IMR-90 (cell line): ENCODE results near the gene DAAM2. TPM values are rescaled to one million over a fixed set of nuclear protein-coding genes. Genes with fewer than 3 reads are reported as not detected.

Source experiments
- ATAC-seq: fragments of 200-7000 bp; cut with Tn5 transposase; 2 replicates; pipeline ENCODE4 v1.9.1; 2020; ENCODE audit warnings: low read depth, mild to moderate bottlenecking, moderate library complexity
- BruUV-seq: library from RNA; stranded (reverse); fragments of 400-500 nt; replicated peaks from 2 replicates; lab custom pipeline; 2021; lab: Mats Ljungman, UMichigan
- CTCF ChIA-PET: fragments of 300-600 bp; formaldehyde crosslinking; extraction: SDS; loops from one replicate; lab custom pipeline; 2021; ENCODE audit warnings: antibody characterized with exemption; lab: Yijun Ruan, JAX
- POLR2A ChIA-PET: fragments of 300-600 bp; sonication (Branson Sonifier 250); formaldehyde crosslinking; loops from one replicate; lab custom pipeline; 2022; ENCODE audit warnings: antibody characterized with exemption; ENCODE audit not compliant: unreplicated experiment; lab: Charles Lee
- DNase-seq: peaks from one replicate; pipeline ENCODE4 v3.0.0; 2013
- H2AFZ ChIP-seq: replicated peaks from 2 replicates; pipeline ENCODE3; 2013; ENCODE audit warnings: low read length, mild to moderate bottlenecking; ENCODE audit not compliant: poor library complexity
- H2AK5ac ChIP-seq: 2 replicates; pipeline ENCODE4 v1.6.1; 2013; ENCODE audit warnings: low read depth, low read length, inconsistent platforms
- H2AK9ac ChIP-seq: replicated peaks from 2 replicates; pipeline ENCODE3; 2013; ENCODE audit warnings: mild to moderate bottlenecking, low read depth, low read length, moderate library complexity; ENCODE audit not compliant: poor library complexity
- H2BK120ac ChIP-seq: 2 replicates; pipeline ENCODE4 v1.6.1; 2013; ENCODE audit warnings: low read depth, low read length, inconsistent platforms
- H2BK15ac ChIP-seq: 3 replicates; pipeline ENCODE4 v1.6.1; 2013; ENCODE audit warnings: low read depth, low read length, inconsistent platforms
- H2BK20ac ChIP-seq: 2 replicates; pipeline ENCODE4 v1.6.1; 2013; ENCODE audit warnings: low read depth, mild to moderate bottlenecking, inconsistent platforms, low read length, moderate library complexity
- H2BK5ac ChIP-seq: 2 replicates; pipeline ENCODE4 v1.6.1; 2013; ENCODE audit warnings: mild to moderate bottlenecking, low read depth, low read length, inconsistent platforms; ENCODE audit not compliant: poor library complexity, severe bottlenecking
- H3K14ac ChIP-seq: replicated peaks from 2 replicates; pipeline ENCODE4 v1.6.1; 2013; ENCODE audit warnings: low read depth, low read length, inconsistent platforms
- H3K18ac ChIP-seq: 2 replicates; pipeline ENCODE4 v1.6.1; 2013; ENCODE audit warnings: low read depth, low read length, control low read depth
- H3K23ac ChIP-seq: 2 replicates; pipeline ENCODE4 v1.6.1; 2013; ENCODE audit warnings: low read depth, low read length, inconsistent platforms
- H3K27ac ChIP-seq: 2 replicates; pipeline ENCODE4 v1.5.1; 2013; ENCODE audit warnings: mild to moderate bottlenecking, control low read depth, low read length; ENCODE audit not compliant: insufficient read depth
- H3K27me3 ChIP-seq: 2 replicates; pipeline ENCODE4 v1.6.1; 2013; ENCODE audit warnings: low read length; ENCODE audit not compliant: control insufficient read depth, insufficient read depth
- H3K36me3 ChIP-seq: 2 replicates; pipeline ENCODE4 v1.6.1; 2013; ENCODE audit warnings: low read length, mixed read lengths; ENCODE audit not compliant: control insufficient read depth, insufficient read depth
- H3K4ac ChIP-seq: 2 replicates; pipeline ENCODE4 v1.6.1; 2013; ENCODE audit warnings: low read depth, low read length, inconsistent platforms
- H3K4me1 ChIP-seq: 2 replicates; pipeline ENCODE4 v1.6.1; 2013; ENCODE audit warnings: low read length, mixed read lengths; ENCODE audit not compliant: control insufficient read depth, insufficient read depth
- H3K4me2 ChIP-seq: 2 replicates; pipeline ENCODE4 v1.6.1; 2013; ENCODE audit warnings: low read depth, mild to moderate bottlenecking, control low read depth, low read length, moderate library complexity
- H3K4me3 ChIP-seq: 2 replicates; pipeline ENCODE4 v1.5.1; 2013; ENCODE audit warnings: low read depth, mild to moderate bottlenecking, control low read depth, low read length, moderate library complexity; ENCODE audit not compliant: insufficient read depth
- H3K56ac ChIP-seq: 2 replicates; pipeline ENCODE4 v1.6.1; 2013; ENCODE audit warnings: low read length, inconsistent platforms; ENCODE audit not compliant: insufficient read depth; ENCODE audit errors: extremely low read depth
- H3K79me1 ChIP-seq, 2 experiments: 2 replicates each; pipeline ENCODE4 v1.6.1; 2013; ENCODE audit warnings: low read length in 2 of 2, inconsistent platforms in 1 of 2, low read depth in 1 of 2
- H3K9ac ChIP-seq: 2 replicates; pipeline ENCODE4 v1.6.1; 2013; ENCODE audit warnings: low read depth, low read length, control low read depth
- H3K9me1 ChIP-seq: 2 replicates; pipeline ENCODE4 v1.6.1; 2013; ENCODE audit warnings: low read length, inconsistent platforms; ENCODE audit not compliant: insufficient read depth
- H3K9me3 ChIP-seq: 2 replicates; pipeline ENCODE4 v1.6.1; 2013; ENCODE audit warnings: low read length; ENCODE audit not compliant: control insufficient read depth, insufficient read depth
- H4K20me1 ChIP-seq: 2 replicates; pipeline ENCODE4 v1.6.1; 2013; ENCODE audit warnings: low read length, inconsistent platforms; ENCODE audit not compliant: insufficient read depth
- H4K5ac ChIP-seq: 2 replicates; pipeline ENCODE4 v1.6.1; 2013; ENCODE audit warnings: mild to moderate bottlenecking, low read depth, low read length, control low read depth
- H4K8ac ChIP-seq, 2 experiments: 2 replicates each; pipeline ENCODE4 v1.6.1; 2013; ENCODE audit warnings: low read depth in 2 of 2, low read length in 2 of 2, control low read depth in 1 of 2, inconsistent platforms in 1 of 2
- H4K91ac ChIP-seq: 2 replicates; pipeline ENCODE4 v1.6.1; 2013; ENCODE audit warnings: low read depth, low read length, inconsistent platforms; ENCODE audit not compliant: insufficient read depth
- BHLHE40 ChIP-seq: fragments of 150-350 bp; IDR thresholded peaks from 2 replicates; pipeline ENCODE4 v1.6.1; 2016; ENCODE audit warnings: mild to moderate bottlenecking, low read depth, low read length
- CEBPB ChIP-seq: IDR thresholded peaks from 2 replicates; pipeline ENCODE4 v1.6.1; 2012; ENCODE audit warnings: low read depth, low read length, improper control_type of control experiment
- CHD1 ChIP-seq: IDR thresholded peaks from 2 replicates; pipeline ENCODE4 v1.6.1; 2012; ENCODE audit warnings: low read depth, low read length, improper control_type of control experiment
- ELK1 ChIP-seq: fragments of 150-350 bp; IDR thresholded peaks from 2 replicates; pipeline ENCODE4 v1.6.1; 2016; ENCODE audit warnings: low read depth, mild to moderate bottlenecking, low read length, moderate library complexity, borderline replicate concordance
- FOS ChIP-seq: fragments of 150-350 bp; IDR thresholded peaks from 2 replicates; pipeline ENCODE4 v1.6.1; 2016; ENCODE audit warnings: low read depth, low read length
- MAFK ChIP-seq: IDR thresholded peaks from 2 replicates; pipeline ENCODE4 v1.6.1; 2012; ENCODE audit warnings: low read depth, low read length, improper control_type of control experiment
- MAZ ChIP-seq: IDR thresholded peaks from 2 replicates; pipeline ENCODE4 v1.6.1; 2012; ENCODE audit warnings: low read depth, mild to moderate bottlenecking, low read length, improper control_type of control experiment, moderate library complexity, borderline replicate concordance
- MXI1 ChIP-seq: IDR thresholded peaks from 2 replicates; pipeline ENCODE4 v1.6.1; 2012; ENCODE audit warnings: low read depth, mild to moderate bottlenecking, low read length, moderate library complexity, borderline replicate concordance
- NFE2L2 ChIP-seq: fragments of 150-350 bp; IDR thresholded peaks from 2 replicates; pipeline ENCODE4 v1.6.1; 2016; ENCODE audit warnings: low read depth, mild to moderate bottlenecking, low read length
- POLR2A ChIP-seq: IDR thresholded peaks from 2 replicates; pipeline ENCODE4 v1.6.1; 2012; ENCODE audit warnings: mild to moderate bottlenecking, low read depth, low read length
- RAD21 ChIP-seq: IDR thresholded peaks from 2 replicates; pipeline ENCODE4 v1.6.1; 2012; ENCODE audit warnings: low read length, improper control_type of control experiment
- RCOR1 ChIP-seq: IDR thresholded peaks from 2 replicates; pipeline ENCODE4 v1.6.1; 2012; ENCODE audit warnings: mild to moderate bottlenecking, low read length, improper control_type of control experiment; ENCODE audit not compliant: insufficient replicate concordance
- RFX5 ChIP-seq: IDR thresholded peaks from 2 replicates; pipeline ENCODE4 v1.8.0; 2012; ENCODE audit warnings: low read depth, mild to moderate bottlenecking, low read length, moderate library complexity
- SMC3 ChIP-seq: fragments of 150-350 bp; IDR thresholded peaks from 2 replicates; pipeline ENCODE4 v1.6.1; 2016; ENCODE audit warnings: low read depth, mild to moderate bottlenecking, antibody characterized with exemption, low read length, moderate library complexity
- USF2 ChIP-seq: fragments of 150-350 bp; IDR thresholded peaks from 2 replicates; pipeline ENCODE4 v1.6.1; 2017; ENCODE audit warnings: mild to moderate bottlenecking, antibody characterized with exemption, low read length, low read depth
- WGBS, 2 experiments: methylation state at CpG; one replicate each; pipeline versions ENCODE4 v1.1.5 to v1.1.7; 2013; ENCODE audit warnings: missing lambda C conversion rate in 2 of 2; ENCODE audit not compliant: insufficient read length in 1 of 2; ENCODE audit errors: extremely low coverage in 2 of 2; 5-methylcytosine and 5-hydroxymethylcytosine counted together
- dilution Hi-C: fragments of 300-500 bp; cut with HindIII; formaldehyde crosslinking; loops from one replicate; pipeline ENCODE4 v1.14.3; 2018; ENCODE audit warnings: low sequenced_read_pairs; ENCODE audit not compliant: unreplicated experiment
- in situ Hi-C: fragments of 300-500 bp; cut with MboI; formaldehyde crosslinking; loops from 3 replicates; pipeline ENCODE4 v1.14.3; 2019; ENCODE audit warnings: low sequenced_read_pairs, inconsistent platforms, mixed read lengths
- intact Hi-C: fragments of 100-400 bp; cut with micrococcal nuclease; formaldehyde crosslinking; loops from 2 replicates; pipeline ENCODE4 v1.10.0; 2022
- polyA plus RNA-seq, 3 experiments: library from polyadenylated mRNA; depleted of rRNA; stranded (reverse); fragments of >200 nt; gene quantifications; 2 replicates each; pipeline ENCODE4 v1.2.3, GENCODE V29; 2012; ENCODE audit warnings: low replicate concordance in 1 of 3
- total RNA-seq: library from RNA; depleted of rRNA; stranded (reverse); fragments of >200 nt; gene quantifications from 2 replicates; pipeline ENCODE4 v1.2.3, GENCODE V29; 2012

The DAAM2 gene
- total and polyA plus RNA-seq, 2 of the 4 experiments (the other 2 are of a cell fraction), result 11.2 to 12.9 TPM

DNA sequence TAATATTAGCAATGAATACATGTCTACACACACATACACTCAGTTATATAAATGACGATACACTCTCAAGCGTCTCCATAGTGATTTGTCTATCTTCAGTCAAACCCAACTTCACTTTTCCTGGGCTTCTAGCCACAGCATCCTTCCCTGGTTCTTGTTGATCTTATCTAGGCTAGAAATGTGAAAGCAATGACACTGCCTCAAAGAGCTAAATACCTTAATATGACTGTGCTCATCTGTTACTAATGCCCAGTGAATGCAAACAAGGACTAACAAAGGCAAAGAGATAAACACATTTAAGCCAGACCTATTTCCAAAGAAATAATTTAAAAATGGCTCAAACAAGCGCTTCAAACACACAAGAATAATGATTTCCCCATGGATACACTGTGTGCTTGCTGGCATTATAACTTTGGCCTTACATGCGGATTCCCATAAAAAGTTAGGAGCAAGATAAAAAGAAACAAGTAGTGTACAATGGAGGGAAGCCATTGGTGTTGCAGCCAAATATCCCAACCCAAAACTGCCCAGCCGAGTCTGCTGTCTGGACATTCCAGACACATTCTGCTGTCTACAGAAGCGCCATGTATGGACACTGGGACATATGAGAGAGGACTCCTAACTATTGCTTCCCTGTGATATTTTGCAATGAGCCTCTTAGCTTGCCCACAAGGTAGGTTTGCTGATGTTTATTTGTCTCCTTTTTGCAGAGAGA lies 19.5 kb upstream of the DAAM2 start:
- no peaks in the 10 kb centered on the region for H4K20me1 ChIP-seq
- H3K4me1 ChIP-seq, result peaks cover 4% of the 10 kb centered on the region
- no peaks in the 10 kb centered on the region for H3K79me1 ChIP-seq
- H3K36me3 ChIP-seq, result no peaks in the 10 kb centered on the region
- no peak overlapping the region for H3K4me2 ChIP-seq
- H3K27me3 ChIP-seq, result peaks cover 10% of the 10 kb centered on the region
- ATAC-seq (peak; percentile 80), DNase-seq (peak; percentile 63)
- dilution Hi-C loops (no loop called here), intact Hi-C loops (no loop called here), in situ Hi-C loops (no loop called here)
- 0 out of 2 replicates have a peak overlapping the region, but pooled peaks have one; percentile 35 for H2BK120ac ChIP-seq
- POLR2A ChIA-PET, result interaction anchor here (0.5 kb wide), 1 partner anchor 60 kb away, joined by 4 read pairs; no protein-coding TSS in a partner anchor
- CTCF ChIA-PET, result no interaction called here
- WGBS, 2 experiments, result no CpG with 5 or more reads among the region's 6 CpGs
- peak overlapping the region; percentile 16; the same call in 1 of the 2 replicates for H3K4ac ChIP-seq
- H4K91ac ChIP-seq, result no peak overlapping the region
- no peak overlapping the region for H3K14ac ChIP-seq
- H3K27ac ChIP-seq, result peak overlapping the region; percentile 8; the same call in 1 of the 2 replicates
- H2BK5ac ChIP-seq, result no peak overlapping the region
- H3K9ac ChIP-seq, result no peak overlapping the region
- H3K23ac ChIP-seq, result no peak overlapping the region
- H4K8ac ChIP-seq, result no peak overlapping the region
- H3K56ac ChIP-seq, result no peak overlapping the region
- H2AFZ ChIP-seq, result no peak overlapping the region
- H2AK9ac ChIP-seq, result no peak overlapping the region
- peak overlapping the region; percentile 2; the same call in 1 of the 2 replicates for H3K18ac ChIP-seq
- no TSS peak for BruUV-seq
- no peak overlapping the region for H3K4me3 ChIP-seq
- H2AK5ac ChIP-seq, result no peak overlapping the region
- H3K9me3 ChIP-seq, result no peaks in the 10 kb centered on the region; the same call in 1 of the 2 replicates
- H3K9me1 ChIP-seq, result no peaks in the 10 kb centered on the region
- 0 out of 3 replicates have a peak overlapping the region, but pooled peaks have one; percentile 6 for H2BK15ac ChIP-seq
- no peak overlapping the region for H4K5ac ChIP-seq
- H2BK20ac ChIP-seq, result no peak overlapping the region
- TF ChIP-seq FOS (0 out of 2 replicates have a peak, but pooled peaks have one; percentile 45), RCOR1 (peak; percentile 56), POLR2A (no peak), RFX5 (no peak), CHD1 (no peak), USF2 (no peak), MAFK (no peak), SMC3 (no peak), MAZ (no peak), RAD21 (no peak), MXI1 (no peak), ELK1 (no peak), NFE2L2 (no peak), BHLHE40 (no peak), CEBPB (no peak)
